ENCODE results near the gene MBP.

Gene MBP

GRCh38 chr18:77110400-77110799, 22.2 kb downstream of the MBP start:
- Mint-ChIP-seq H3K9me3 (no peaks in the 10 kb centered on the region), H3K4me1 (peaks cover 60% of the 10 kb centered on the region), H3K36me3 (ENCODE audit: low read depth) (no peaks in the 10 kb centered on the region), H3K27me3 (ENCODE audit: low read depth, poor library complexity) (peaks cover 16% of the 10 kb centered on the region), H3K27ac (no peak overlapping the region), H3K4me3 (no peak overlapping the region)
- no peak for TF ChIP-seq CTCF (IDR thresholded peaks at IDR 0.05)
- DNase-seq, result no peak

- TF ChIP-seq CTCF (IDR thresholded peaks at IDR 0.05), result no peak
- Mint-ChIP-seq H3K36me3 (ENCODE audit: low read depth) (no peaks in the 10 kb centered on the region), H3K27me3 (ENCODE audit: low read depth, poor library complexity) (peaks cover 16% of the 10 kb centered on the region), H3K4me3 (no peak overlapping the region), H3K27ac (no peak overlapping the region), H3K4me1 (peaks cover 67% of the 10 kb centered on the region), H3K9me3 (no peaks in the 10 kb centered on the region)
- DNase-seq, result no peak
Observed at GRCh38 chr18:77109648-77110019, 22.9 kb downstream of the MBP start.

GRCh38 chr18:77108821-77109647, 23.5 kb downstream of the MBP start:
- Mint-ChIP-seq H3K4me1 (peaks cover 67% of the 10 kb centered on the region), H3K9me3 (no peaks in the 10 kb centered on the region), H3K4me3 (no peak overlapping the region), H3K36me3 (ENCODE audit: low read depth) (no peaks in the 10 kb centered on the region), H3K27ac (no peak overlapping the region), H3K27me3 (ENCODE audit: low read depth, poor library complexity) (peaks cover 18% of the 10 kb centered on the region)
- DNase-seq, result no peak
- TF ChIP-seq CTCF (IDR thresholded peaks at IDR 0.05), result no peak

- H3K9me3 Mint-ChIP-seq, result no peaks in the 10 kb centered on the region
- H3K4me3 Mint-ChIP-seq, result peak overlapping the region; percentile 13
- peak overlapping the region; percentile 86 for H3K27ac Mint-ChIP-seq
- peaks cover 19% of the 10 kb centered on the region for H3K27me3 Mint-ChIP-seq (ENCODE audit: low read depth, poor library complexity)
- H3K36me3 Mint-ChIP-seq (ENCODE audit: low read depth), result no peaks in the 10 kb centered on the region
- no peak for DNase-seq
- no peak for TF ChIP-seq CTCF (IDR thresholded peaks at IDR 0.05)
- peaks cover 74% of the 10 kb centered on the region for H3K4me1 Mint-ChIP-seq
Observed at GRCh38 chr18:77108001-77108692, 24.4 kb downstream of the MBP start.

- no peaks in the 10 kb centered on the region for H3K9me3 Mint-ChIP-seq
- peak overlapping the region; percentile 24 for H3K27ac Mint-ChIP-seq
- no peak for DNase-seq
- no peaks in the 10 kb centered on the region for H3K36me3 Mint-ChIP-seq (ENCODE audit: low read depth)
- H3K4me1 Mint-ChIP-seq, result peaks cover 76% of the 10 kb centered on the region
- H3K4me3 Mint-ChIP-seq, result no peak overlapping the region
- TF ChIP-seq CTCF (IDR thresholded peaks at IDR 0.05), result no peak
- H3K27me3 Mint-ChIP-seq (ENCODE audit: low read depth, poor library complexity), result peaks cover 17% of the 10 kb centered on the region
Observed at GRCh38 chr18:77107292-77107691, 25.3 kb downstream of the MBP start.
